A549 (cell line): ENCODE measurements around the gene TRIM39. TPM values are rescaled to one million over a fixed set of nuclear protein-coding genes. Genes with fewer than 3 reads are reported as not detected.

ENCODE experiments used
- ATAC-seq, 2 experiments: fragments of 200-7000 bp in 1 of 2; fragments of >200 bp in 1 of 2; cut with Nextera tagmentation in 1 of 2; cut with Tn5 transposase in 1 of 2; 3 replicates each; pipeline versions ENCODE4 v1.8.0 to v1.9.1; 2018 to 2020; ENCODE audit warnings: mild to moderate bottlenecking in 1 of 2, moderate library complexity in 1 of 2
- CTCF ChIA-PET: fragments of 300-600 bp; sonication (Branson Sonifier 250); formaldehyde crosslinking; extraction: SDS; loops from one replicate; lab custom pipeline; 2021; ENCODE audit warnings: antibody characterized with exemption, inconsistent platforms; lab: Yijun Ruan, JAX
- POLR2A ChIA-PET: fragments of 350-600 bp; formaldehyde crosslinking; extraction: SDS; loops from one replicate; lab custom pipeline; 2021; ENCODE audit warnings: antibody characterized with exemption, inconsistent platforms; lab: Yijun Ruan, JAX
- DNase-seq, 2 experiments: peaks; one replicate each; pipeline versions ENCODE4 v3.0.0 to v3.0.0-alpha.2; 2011 to 2016; ENCODE audit warnings: low read depth in 1 of 2, low spot score in 1 of 2
- FAIRE-seq: peaks from 2 replicates; lab custom pipeline; 2011; peaks lifted over from hg19 to GRCh38; lab: Jason Lieb, UNC
- H3K27ac ChIP-seq, 2 experiments: fragments of >200 bp; sonication (Bioruptor Twin); formaldehyde crosslinking; 3 replicates each; pipeline ENCODE4 v1.5.1; 2016 to 2017
- H3K4me1 ChIP-seq: fragments of >200 bp; sonication (Bioruptor Twin); formaldehyde crosslinking; 3 replicates; pipeline ENCODE4 v1.6.1; 2016
- H3K4me2 ChIP-seq: fragments of >200 bp; sonication (Bioruptor Twin); formaldehyde crosslinking; 3 replicates; pipeline ENCODE4 v1.6.1; 2016
- H3K4me3 ChIP-seq: fragments of >200 bp; sonication (Bioruptor Twin); formaldehyde crosslinking; 3 replicates; pipeline ENCODE4 v1.5.1; 2016
- H3K9me3 ChIP-seq: fragments of >200 bp; sonication (Bioruptor Twin); formaldehyde crosslinking; 3 replicates; pipeline ENCODE4 v1.6.1; 2016
- ATOH8 ChIP-seq: fragments of 250-450 bp; sonication (Bioruptor Pico); IDR thresholded peaks from 2 replicates; pipeline ENCODE4 v1.5.0; 2020; ENCODE audit warnings: low read depth, mild to moderate bottlenecking, moderate library complexity
- BCL3 ChIP-seq: fragments of >200 bp; sonication (Bioruptor Twin); formaldehyde crosslinking; IDR thresholded peaks from 3 replicates; pipeline ENCODE4 v1.6.1; 2016
- BHLHE40 ChIP-seq: IDR thresholded peaks from 2 replicates; pipeline ENCODE4 v1.6.1; 2012; ENCODE audit warnings: low read depth, low read length, inconsistent platforms
- CEBPB ChIP-seq, 2 experiments: fragments of >200 bp in 1 of 2; sonication (Bioruptor Twin) in 1 of 2; formaldehyde crosslinking in 1 of 2; IDR thresholded peaks; 2 replicates each; pipeline ENCODE4 v1.6.1; 2012 to 2016
- CHD2 ChIP-seq: fragments of 150-350 bp; IDR thresholded peaks from 2 replicates; pipeline ENCODE4 v1.6.1; 2014; ENCODE audit warnings: low read length; ENCODE audit not compliant: partially characterized antibody
- E2F6 ChIP-seq: IDR thresholded peaks from 2 replicates; pipeline ENCODE4 v1.6.1; 2012; ENCODE audit warnings: low read depth, borderline replicate concordance
- ELK1 ChIP-seq: fragments of 150-350 bp; IDR thresholded peaks from 2 replicates; pipeline ENCODE4 v1.6.1; 2014; ENCODE audit warnings: low read depth, mild to moderate bottlenecking, low read length
- HEYL ChIP-seq: fragments of 250-450 bp; sonication (Bioruptor Pico); IDR thresholded peaks from 2 replicates; pipeline ENCODE4 v1.8.0; 2021; ENCODE audit warnings: mild to moderate bottlenecking, moderate library complexity
- MAFK ChIP-seq: fragments of 450-650 bp; IDR thresholded peaks from 2 replicates; pipeline ENCODE4 v1.6.1; 2014; ENCODE audit not compliant: partially characterized antibody
- MAX ChIP-seq: IDR thresholded peaks from 2 replicates; pipeline ENCODE4 v1.6.1; 2012
- MAZ ChIP-seq: fragments of 150-350 bp; IDR thresholded peaks from 2 replicates; pipeline ENCODE4 v1.6.1; 2014; ENCODE audit warnings: antibody characterized with exemption, low read depth, low read length, borderline replicate concordance
- NPAS2 ChIP-seq: fragments of 250-450 bp; sonication (Bioruptor Pico); IDR thresholded peaks from 2 replicates; pipeline ENCODE4 v1.8.0; 2022; ENCODE audit warnings: mild to moderate bottlenecking, moderate library complexity, borderline replicate concordance
- PHF8 ChIP-seq: fragments of 200-600 bp; sonication (generic); IDR thresholded peaks from 2 replicates; pipeline ENCODE4 v1.6.1; 2016; ENCODE audit warnings: low read depth, mild to moderate bottlenecking, antibody characterized with exemption, moderate library complexity, borderline replicate concordance
- POLR2A ChIP-seq: IDR thresholded peaks from 2 replicates; pipeline ENCODE4 v1.6.1; 2012; ENCODE audit warnings: mild to moderate bottlenecking, low read length
- RAD21 ChIP-seq, 2 experiments: fragments of >200 bp in 1 of 2; sonication (Bioruptor Twin) in 1 of 2; formaldehyde crosslinking in 1 of 2; IDR thresholded peaks in 1 of 2; conservative IDR thresholded peaks in 1 of 2; 2 replicates in 1 of 2; 3 replicates in 1 of 2; pipeline ENCODE4 v1.6.1; 2012 to 2018; ENCODE audit warnings: inconsistent platforms in 1 of 2
- RARB ChIP-seq: fragments of 250-450 bp; sonication (Bioruptor Pico); IDR thresholded peaks from 2 replicates; pipeline ENCODE4 v1.8.0; 2021; ENCODE audit warnings: mild to moderate bottlenecking, moderate library complexity
- REST ChIP-seq: fragments of 200-600 bp; sonication (generic); IDR thresholded peaks from 2 replicates; pipeline ENCODE4 v1.6.1; 2016; ENCODE audit warnings: antibody characterized with exemption, mild to moderate bottlenecking, moderate library complexity
- RNF2 ChIP-seq: fragments of 200-600 bp; sonication (generic); IDR thresholded peaks from 2 replicates; pipeline ENCODE4 v1.6.1; 2016; ENCODE audit warnings: low read depth, mild to moderate bottlenecking, antibody characterized with exemption, moderate library complexity, borderline replicate concordance
- SREBF2 ChIP-seq: fragments of 450-650 bp; IDR thresholded peaks from 2 replicates; pipeline ENCODE4 v1.6.1; 2014; ENCODE audit warnings: mild to moderate bottlenecking, moderate library complexity
- ZC3H11A ChIP-seq: fragments of 450-650 bp; IDR thresholded peaks from 2 replicates; pipeline ENCODE4 v1.6.1; 2014; ENCODE audit warnings: antibody characterized with exemption, mild to moderate bottlenecking
- ZFP36 ChIP-seq: fragments of 450-650 bp; IDR thresholded peaks from 2 replicates; pipeline ENCODE4 v1.6.1; 2014; ENCODE audit warnings: borderline replicate concordance; ENCODE audit not compliant: partially characterized antibody
- ZSCAN20 ChIP-seq: fragments of 250-450 bp; sonication (Bioruptor Pico); IDR thresholded peaks from 2 replicates; pipeline ENCODE4 v1.8.0; 2022; ENCODE audit warnings: mild to moderate bottlenecking, moderate library complexity
- WGBS: methylation state at CpG from one replicate; pipeline ENCODE4 v1.1.6; 2017; ENCODE audit errors: missing lambda C conversion rate; 5-methylcytosine and 5-hydroxymethylcytosine counted together
- polyA plus RNA-seq, 4 experiments: library from polyadenylated mRNA; depleted of rRNA in 3 of 4; stranded (reverse); fragments of >200 nt; fragmentation: RNase III in 1 of 4; extraction: RNeasy Plus Mini Kit Qiagen cat#74134 plus additional on column Dnase treatment in 1 of 4; gene quantifications; 2 replicates in 3 of 4; 3 replicates in 1 of 4; pipeline ENCODE4 v1.2.3, GENCODE V29; 2011 to 2017

Gene TRIM39
- polyA plus RNA-seq, 2 of the 4 experiments (the other 2 are of a cell fraction): 7.1 to 8.1 TPM

GRCh38 chr6:30352550-30352949, 25.8 kb downstream of the TRIM39 start:
- no peak for DNase-seq
- Histone ChIP-seq H3K4me1 (no peaks in the 10 kb centered on the region), H3K4me2 (no peak overlapping the region), H3K9me3 (no peaks in the 10 kb centered on the region), H3K4me3 (no peak overlapping the region), H3K27ac (no peak overlapping the region)
- WGBS: 53% methylated on average over 2 of the region's 2 CpGs
- FAIRE-seq: no peak
- POLR2A ChIA-PET: no interaction called here
- TF ChIP-seq ZSCAN20 (no peak), ATOH8 (no peak), ELK1 (no peak), MAFK (no peak), E2F6 (no peak), MAX (no peak), BCL3 (no peak), ZFP36 (no peak), RARB (CRISPR knock-in tag) (no peak), SREBF2 (no peak), MAZ (no peak), POLR2A (no peak), BHLHE40 (no peak), RAD21 (conservative IDR thresholded peaks at IDR 0.05 in 1 of 2, IDR thresholded peaks at IDR 0.05 in 1 of 2) (no peak), HEYL (CRISPR knock-in tag) (no peak), NPAS2 (CRISPR knock-in tag) (no peak), CEBPB (IDR thresholded peaks at IDR 0.05) (no peak), PHF8 (no peak)
- ATAC-seq: no peak
- CTCF ChIA-PET: no interaction called here

GRCh38 chr6:30355281-30355680, 28.6 kb downstream of the TRIM39 start:
- WGBS: 45% methylated on average over 4 of the region's 4 CpGs
- CTCF ChIA-PET: no interaction called here

More at GRCh38 chr6:30355281-30355680, 28.6 kb downstream of the TRIM39 start:
- FAIRE-seq: no peak
- Histone ChIP-seq H3K4me3 (no peak overlapping the region), H3K4me1 (no peaks in the 10 kb centered on the region), H3K27ac (no peak overlapping the region), H3K4me2 (no peak overlapping the region), H3K9me3 (no peaks in the 10 kb centered on the region)
- POLR2A ChIA-PET: no interaction called here
- no peak for ATAC-seq
- TF ChIP-seq CHD2: no peak
- TF ChIP-seq RNF2: no peak
- TF ChIP-seq REST: no peak
- no peak for TF ChIP-seq ZC3H11A
- no peak for TF ChIP-seq ZSCAN20
- no peak for TF ChIP-seq ZFP36
- no peak for DNase-seq
